ENCODE data around the gene UTP14A.

UTP14A gene

DNA sequence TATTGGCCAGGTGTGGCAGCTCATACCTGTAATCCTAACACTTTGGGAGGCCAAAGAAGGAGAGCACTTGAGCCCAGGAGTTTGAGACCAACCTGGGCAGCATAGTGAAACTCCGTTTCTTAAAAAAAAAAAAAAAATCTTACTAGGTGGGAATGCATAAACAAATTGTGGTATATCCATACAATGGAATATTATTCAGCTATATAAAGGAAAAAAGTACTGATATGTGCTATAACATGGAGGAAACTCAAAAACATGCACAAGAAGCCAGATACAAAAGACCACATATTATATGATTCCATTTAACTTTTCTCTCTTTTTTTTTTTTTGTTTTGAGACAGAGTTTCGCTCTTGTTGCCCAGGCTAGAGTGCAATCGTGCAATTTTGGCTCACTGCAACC lies 63.0 kb downstream of the UTP14A start:
- no peak overlapping the region for H3K9ac ChIP-seq (ENCODE audit: low read length)
- H3K79me2 ChIP-seq (ENCODE audit: insufficient read depth, low read length) = no peaks in the 10 kb centered on the region
- H2AFZ ChIP-seq (ENCODE audit: low read length) = no peak overlapping the region
- H3K4me1 ChIP-seq (ENCODE audit: insufficient read depth, low read length, severe bottlenecking) = no peaks in the 10 kb centered on the region
- H3K36me3 ChIP-seq (ENCODE audit: insufficient read depth, low read length) = no peaks in the 10 kb centered on the region
- no peak overlapping the region for H3K4me3 ChIP-seq (ENCODE audit: low read depth, low read length, poor library complexity, severe bottlenecking)
- H3K9me3 ChIP-seq (ENCODE audit: low read length) = no peaks in the 10 kb centered on the region
- H3K27ac ChIP-seq (ENCODE audit: low read depth, low read length, poor library complexity, severe bottlenecking) = no peak overlapping the region
- H3K9me2 ChIP-seq (ENCODE audit: low read depth, low read length) = no peaks in the 10 kb centered on the region
- H4K20me1 ChIP-seq (ENCODE audit: insufficient read depth, low read length) = no peaks in the 10 kb centered on the region
- H3K27me3 ChIP-seq (ENCODE audit: insufficient read depth, low read length) = no peaks in the 10 kb centered on the region
- no peak for TF ChIP-seq EZH2 (IDR thresholded peaks at IDR 0.05; ENCODE audit: borderline replicate concordance, low read length)
- TF ChIP-seq, protein P1, sequence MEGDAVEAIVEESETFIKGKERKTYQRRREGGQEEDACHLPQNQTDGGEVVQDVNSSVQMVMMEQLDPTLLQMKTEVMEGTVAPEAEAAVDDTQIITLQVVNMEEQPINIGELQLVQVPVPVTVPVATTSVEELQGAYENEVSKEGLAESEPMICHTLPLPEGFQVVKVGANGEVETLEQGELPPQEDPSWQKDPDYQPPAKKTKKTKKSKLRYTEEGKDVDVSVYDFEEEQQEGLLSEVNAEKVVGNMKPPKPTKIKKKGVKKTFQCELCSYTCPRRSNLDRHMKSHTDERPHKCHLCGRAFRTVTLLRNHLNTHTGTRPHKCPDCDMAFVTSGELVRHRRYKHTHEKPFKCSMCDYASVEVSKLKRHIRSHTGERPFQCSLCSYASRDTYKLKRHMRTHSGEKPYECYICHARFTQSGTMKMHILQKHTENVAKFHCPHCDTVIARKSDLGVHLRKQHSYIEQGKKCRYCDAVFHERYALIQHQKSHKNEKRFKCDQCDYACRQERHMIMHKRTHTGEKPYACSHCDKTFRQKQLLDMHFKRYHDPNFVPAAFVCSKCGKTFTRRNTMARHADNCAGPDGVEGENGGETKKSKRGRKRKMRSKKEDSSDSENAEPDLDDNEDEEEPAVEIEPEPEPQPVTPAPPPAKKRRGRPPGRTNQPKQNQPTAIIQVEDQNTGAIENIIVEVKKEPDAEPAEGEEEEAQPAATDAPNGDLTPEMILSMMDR (IDR thresholded peaks at IDR 0.05; ENCODE audit: low read length) = no peak
- no peak overlapping the region for H3K4me2 ChIP-seq (ENCODE audit: low read length)
- H3F3A ChIP-seq (ENCODE audit: insufficient read depth, low read length) = no peaks in the 10 kb centered on the region

GRCh38 chrX:129976441-129976840 lies 70.5 kb downstream of the UTP14A start:
- Histone ChIP-seq H3K79me2 (ENCODE audit: insufficient read depth, low read length) (no peaks in the 10 kb centered on the region), H3K4me3 (ENCODE audit: low read depth, low read length, poor library complexity, severe bottlenecking) (no peak overlapping the region), H3K9me2 (ENCODE audit: low read depth, low read length) (no peaks in the 10 kb centered on the region), H3K27ac (ENCODE audit: low read depth, low read length, poor library complexity, severe bottlenecking) (no peak overlapping the region), H3K9me3 (ENCODE audit: low read length) (no peaks in the 10 kb centered on the region), H2AFZ (ENCODE audit: low read length) (no peak overlapping the region), H3K9ac (ENCODE audit: low read length) (no peak overlapping the region), H3K36me3 (ENCODE audit: insufficient read depth, low read length) (no peaks in the 10 kb centered on the region), H3F3A (ENCODE audit: insufficient read depth, low read length) (no peaks in the 10 kb centered on the region), H3K27me3 (ENCODE audit: insufficient read depth, low read length) (no peaks in the 10 kb centered on the region), H3K4me2 (ENCODE audit: low read length) (no peak overlapping the region), H3K4me1 (ENCODE audit: insufficient read depth, low read length, severe bottlenecking) (peaks cover 5% of the 10 kb centered on the region), H4K20me1 (ENCODE audit: insufficient read depth, low read length) (no peaks in the 10 kb centered on the region)
- no peak for TF ChIP-seq EZH2 (IDR thresholded peaks at IDR 0.05; ENCODE audit: borderline replicate concordance, low read length)
- TF ChIP-seq, protein P1 (IDR thresholded peaks at IDR 0.05; ENCODE audit: low read length) = no peak

All from OCI-LY1 (cell line).